ENCODE data around the gene PTK7.

DNA sequence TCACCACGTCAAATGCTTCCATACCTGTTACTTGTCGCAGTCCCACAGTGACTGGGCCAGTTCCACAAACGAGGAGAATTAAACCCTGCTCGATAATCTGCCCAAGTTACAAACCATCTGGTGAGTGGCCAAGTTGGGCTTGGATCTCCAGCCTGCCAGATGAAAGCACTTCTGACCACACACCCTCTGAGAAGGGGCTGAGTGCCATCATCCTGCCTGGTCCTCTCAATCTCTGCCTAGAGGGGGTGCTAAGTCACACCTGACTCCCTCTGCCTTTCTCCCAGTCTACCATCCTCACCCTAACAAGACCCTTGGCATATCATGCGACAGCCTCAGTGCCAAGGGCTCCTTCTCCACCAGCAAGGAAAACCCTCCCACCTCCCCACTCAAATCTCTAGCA, 38.9 kb upstream of the PTK7 start:
- TF ChIP-seq POLR2A (IDR thresholded peaks at IDR 0.05; ENCODE audit: extremely low read depth, insufficient read length), result no peak
- TF ChIP-seq, protein P1, sequence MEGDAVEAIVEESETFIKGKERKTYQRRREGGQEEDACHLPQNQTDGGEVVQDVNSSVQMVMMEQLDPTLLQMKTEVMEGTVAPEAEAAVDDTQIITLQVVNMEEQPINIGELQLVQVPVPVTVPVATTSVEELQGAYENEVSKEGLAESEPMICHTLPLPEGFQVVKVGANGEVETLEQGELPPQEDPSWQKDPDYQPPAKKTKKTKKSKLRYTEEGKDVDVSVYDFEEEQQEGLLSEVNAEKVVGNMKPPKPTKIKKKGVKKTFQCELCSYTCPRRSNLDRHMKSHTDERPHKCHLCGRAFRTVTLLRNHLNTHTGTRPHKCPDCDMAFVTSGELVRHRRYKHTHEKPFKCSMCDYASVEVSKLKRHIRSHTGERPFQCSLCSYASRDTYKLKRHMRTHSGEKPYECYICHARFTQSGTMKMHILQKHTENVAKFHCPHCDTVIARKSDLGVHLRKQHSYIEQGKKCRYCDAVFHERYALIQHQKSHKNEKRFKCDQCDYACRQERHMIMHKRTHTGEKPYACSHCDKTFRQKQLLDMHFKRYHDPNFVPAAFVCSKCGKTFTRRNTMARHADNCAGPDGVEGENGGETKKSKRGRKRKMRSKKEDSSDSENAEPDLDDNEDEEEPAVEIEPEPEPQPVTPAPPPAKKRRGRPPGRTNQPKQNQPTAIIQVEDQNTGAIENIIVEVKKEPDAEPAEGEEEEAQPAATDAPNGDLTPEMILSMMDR (IDR thresholded peaks at IDR 0.05; ENCODE audit: low read depth, low read length), result no peak

All from NB4 (cell line).